Stomach (tissue), 9 donors: Measurements from ENCODE around the gene GAS6. TPM values are rescaled to one million over a fixed set of nuclear protein-coding genes. Genes with fewer than 3 reads are reported as not detected.
"Not testable (repeated sequence)": the region's sequence is repeated elsewhere in the genome, so short reads cannot be mapped to it uniquely, and the experiment has no call there.

Experiments used
- DNase-seq, 2 donors: peaks; one replicate each; pipeline versions ENCODE4 v3.0.0 to v3.0.0-alpha.2; 2013 to 2019
- H3K27ac ChIP-seq, 5 donors: fragments of 200-600 bp in 4 of 5; sonication (generic) in 4 of 5; one replicate each; pipeline ENCODE4 v1.5.1; 2013 to 2019; ENCODE audit warnings: mild to moderate bottlenecking in 1 of 5, moderate library complexity in 1 of 5
- H3K27me3 ChIP-seq, 3 donors: fragments of 200-600 bp; sonication (generic); one replicate each; pipeline ENCODE4 v1.5.1; 2017 to 2019; ENCODE audit warnings: mixed run types in 1 of 3
- H3K36me3 ChIP-seq, 4 donors: fragments of 200-600 bp; sonication (generic); 1 replicate in 3 of 4; 2 replicates in 1 of 4; pipeline ENCODE4 v1.5.1; 2016 to 2019
- H3K4me1 ChIP-seq, 4 donors: fragments of 200-600 bp; sonication (generic); one replicate each; pipeline ENCODE4 v1.5.1; 2016 to 2019
- H3K4me3 ChIP-seq, 4 donors: fragments of 200-600 bp; sonication (generic) in 3 of 4; one replicate each; pipeline ENCODE4 v1.5.1; 2016 to 2019; ENCODE audit warnings: mild to moderate bottlenecking in 1 of 4
- H3K9me3 ChIP-seq, 4 donors: fragments of 200-600 bp; sonication (generic); one replicate each; pipeline ENCODE4 v1.5.1; 2016 to 2019
- CTCF ChIP-seq, 7 experiments: fragments of 450-650 bp in 4 of 7; fragments of 200-600 bp in 3 of 7; sonication (generic) in 3 of 7; IDR thresholded peaks; one replicate each; pipeline ENCODE4 v1.5.1; 2016 to 2019; ENCODE audit warnings: antibody characterized with exemption in 7 of 7, control low read depth in 2 of 7, mild to moderate bottlenecking in 1 of 7
- EP300 ChIP-seq: sonication (generic); formaldehyde crosslinking; IDR thresholded peaks from one replicate; pipeline ENCODE4 v1.6.1; 2017; ENCODE audit warnings: antibody characterized with exemption
- POLR2A ChIP-seq, 4 donors: fragments of 450-650 bp; IDR thresholded peaks; one replicate each; pipeline ENCODE4 v1.6.1; 2016; ENCODE audit warnings: antibody characterized with exemption in 4 of 4, control low read depth in 2 of 4, mild to moderate bottlenecking in 1 of 4, moderate library complexity in 1 of 4
- POLR2AphosphoS5 ChIP-seq, 3 donors: sonication (generic); formaldehyde crosslinking; IDR thresholded peaks; one replicate each; pipeline ENCODE4 v1.6.1; 2016; ENCODE audit warnings: antibody characterized with exemption in 3 of 3
- WGBS, 5 donors: extraction: QIAGEN DNeasy Blood & Tissue Kit in 3 of 5; methylation state at CpG; one replicate each; pipeline versions ENCODE4 v1.1.5 to v1.1.7; 2013 to 2018; 5-methylcytosine and 5-hydroxymethylcytosine counted together
- intact Hi-C: fragments of 100-400 bp; cut with DNase I; formaldehyde crosslinking; loops from one replicate; pipeline ENCODE4 v1.15.1; 2023; ENCODE audit warnings: low total_unique reads
- polyA plus RNA-seq, 3 donors: library from polyadenylated mRNA; stranded (reverse); fragments of 200-250 nt; gene quantifications; one replicate each; pipeline ENCODE4 v1.2.3, GENCODE V29; 2013
- total RNA-seq, 5 donors: library from RNA; depleted of rRNA; stranded (reverse); fragments of >200 nt; gene quantifications; one replicate each; pipeline versions ENCODE4 v1.1.0 to v1.2.3, GENCODE V29; 2014 to 2016
- donor health status: healthy with polysubstance abuse.
- donor health status: Bipolar disorder and iron deficiency.
- donor health status: healthy.

GAS6 gene
- total and polyA plus RNA-seq, 8 donors = 31.4 to 409 (median 92.9) TPM

GRCh38 chr13:113832205-113832604 is 31.7 kb downstream of the GAS6 start:
- WGBS, 5 donors = 68 to 94% (median 93%) methylated on average over 3 to 19 of the region's 19 CpGs
- Histone ChIP-seq H3K4me1 (peaks cover 5 to 6% (median 6%) of the 10 kb centered on the region in 4 donors), H3K36me3 (peaks cover 41 to 64% (median 60%) of the 10 kb centered on the region in 4 donors), H3K27me3 (no peaks in the 10 kb centered on the region), H3K27ac (no peak overlapping the region), H3K4me3 (no peak overlapping the region), H3K9me3 (no peaks in the 10 kb centered on the region)
- intact Hi-C loops = no loop called here
- no peak for DNase-seq
- TF ChIP-seq EP300 (no peak), POLR2A (IDR thresholded peaks at IDR 0.05) (no peak), POLR2AphosphoS5 (IDR thresholded peaks at IDR 0.05) (no peak), CTCF (IDR thresholded peaks at IDR 0.05) (no peak)

GRCh38 chr13:113831061-113831460 is 32.8 kb downstream of the GAS6 start:
- intact Hi-C loops = no loop called here
- Histone ChIP-seq H3K4me3 (no peak overlapping the region), H3K27ac (no peak overlapping the region), H3K4me1 (no peaks in the 10 kb centered on the region), H3K27me3 (no peaks in the 10 kb centered on the region), H3K36me3 (peaks cover 48 to 75% (median 72%) of the 10 kb centered on the region in 4 donors), H3K9me3 (no peaks in the 10 kb centered on the region)
- 84 to 91% (median 90%) methylated on average over 8 to 23 of the region's 23 CpGs for WGBS, 5 donors
- TF ChIP-seq POLR2A (IDR thresholded peaks at IDR 0.05) (no peak), EP300 (no peak), CTCF (IDR thresholded peaks at IDR 0.05) (no peak), POLR2AphosphoS5 (IDR thresholded peaks at IDR 0.05) (no peak)
- no peak for DNase-seq

- DNase-seq, intact Hi-C loops: not testable (repeated sequence)
- WGBS, 5 donors = 84 to 93% (median 84%) methylated on average over 5 to 18 of the region's 22 CpGs
These were observed 33.4 kb downstream of the GAS6 start for GRCh38 chr13:113830426-113830950.

GRCh38 chr13:113828282-113828825 is 35.5 kb downstream of the GAS6 start:
- DNase-seq = no peak
- intact Hi-C loops = no loop called here
- Histone ChIP-seq H3K4me3 (no peak overlapping the region), H3K4me1 (no peaks in the 10 kb centered on the region), H3K9me3 (no peaks in the 10 kb centered on the region), H3K27me3 (no peaks in the 10 kb centered on the region), H3K27ac (no peak overlapping the region), H3K36me3 (peaks cover 39 to 75% (median 67%) of the 10 kb centered on the region in 4 donors)
- TF ChIP-seq POLR2AphosphoS5 (IDR thresholded peaks at IDR 0.05) (no peak), CTCF (IDR thresholded peaks at IDR 0.05) (no peak), POLR2A (IDR thresholded peaks at IDR 0.05) (no peak), EP300 (no peak)
- 92 to 98% (median 95%) methylated on average over 18 to 20 of the region's 20 CpGs for WGBS, 5 donors

More at GRCh38 chr13:113830426-113830950, 33.4 kb downstream of the GAS6 start:
- H3K4me3 ChIP-seq, H3K27ac ChIP-seq, H3K27me3 ChIP-seq, H3K4me1 ChIP-seq, H3K9me3 ChIP-seq: not testable (repeated sequence)
- H3K36me3 ChIP-seq = peaks cover 51 to 78% (median 74%) of the 10 kb centered on the region in 4 donors

- Histone ChIP-seq H3K4me3 (no peak overlapping the region), H3K27ac (no peak overlapping the region), H3K4me1 (peaks cover 2 to 3% (median 2%) of the 10 kb centered on the region in 4 donors), H3K9me3 (no peaks in the 10 kb centered on the region), H3K36me3 (peaks cover 33 to 76% (median 67%) of the 10 kb centered on the region in 4 donors), H3K27me3 (no peaks in the 10 kb centered on the region)
- TF ChIP-seq EP300 = no peak
- no peak for TF ChIP-seq CTCF (IDR thresholded peaks at IDR 0.05)
- no peak for TF ChIP-seq POLR2A (IDR thresholded peaks at IDR 0.05)
- TF ChIP-seq POLR2AphosphoS5 (IDR thresholded peaks at IDR 0.05) = no peak
- intact Hi-C loops = no loop called here
- 93 to 96% (median 95%) methylated on average over 18 to 19 of the region's 19 CpGs for WGBS, 5 donors
- no peak for DNase-seq
These were observed 36.9 kb downstream of the GAS6 start for GRCh38 chr13:113827021-113827420.

GRCh38 chr13:113826446-113826845 is 37.4 kb downstream of the GAS6 start:
- H3K36me3 ChIP-seq = peaks cover 31 to 79% (median 71%) of the 10 kb centered on the region in 4 donors
- H3K4me3 ChIP-seq, H3K9me3 ChIP-seq, DNase-seq, H3K4me1 ChIP-seq, H3K27ac ChIP-seq, intact Hi-C loops, H3K27me3 ChIP-seq: not testable (repeated sequence)
- WGBS, 5 donors = 84 to 93% (median 92%) methylated on average over 5 to 35 of the region's 35 CpGs
